ENCODE data around the gene TEAD3.
A peak's percentile ranks its signal among the peaks of the same experiment; 100 is the strongest.
"Not testable (repeated sequence)": the region's sequence is repeated elsewhere in the genome, so short reads cannot be mapped to it uniquely, and the experiment has no call there.

The TEAD3 gene

DNA sequence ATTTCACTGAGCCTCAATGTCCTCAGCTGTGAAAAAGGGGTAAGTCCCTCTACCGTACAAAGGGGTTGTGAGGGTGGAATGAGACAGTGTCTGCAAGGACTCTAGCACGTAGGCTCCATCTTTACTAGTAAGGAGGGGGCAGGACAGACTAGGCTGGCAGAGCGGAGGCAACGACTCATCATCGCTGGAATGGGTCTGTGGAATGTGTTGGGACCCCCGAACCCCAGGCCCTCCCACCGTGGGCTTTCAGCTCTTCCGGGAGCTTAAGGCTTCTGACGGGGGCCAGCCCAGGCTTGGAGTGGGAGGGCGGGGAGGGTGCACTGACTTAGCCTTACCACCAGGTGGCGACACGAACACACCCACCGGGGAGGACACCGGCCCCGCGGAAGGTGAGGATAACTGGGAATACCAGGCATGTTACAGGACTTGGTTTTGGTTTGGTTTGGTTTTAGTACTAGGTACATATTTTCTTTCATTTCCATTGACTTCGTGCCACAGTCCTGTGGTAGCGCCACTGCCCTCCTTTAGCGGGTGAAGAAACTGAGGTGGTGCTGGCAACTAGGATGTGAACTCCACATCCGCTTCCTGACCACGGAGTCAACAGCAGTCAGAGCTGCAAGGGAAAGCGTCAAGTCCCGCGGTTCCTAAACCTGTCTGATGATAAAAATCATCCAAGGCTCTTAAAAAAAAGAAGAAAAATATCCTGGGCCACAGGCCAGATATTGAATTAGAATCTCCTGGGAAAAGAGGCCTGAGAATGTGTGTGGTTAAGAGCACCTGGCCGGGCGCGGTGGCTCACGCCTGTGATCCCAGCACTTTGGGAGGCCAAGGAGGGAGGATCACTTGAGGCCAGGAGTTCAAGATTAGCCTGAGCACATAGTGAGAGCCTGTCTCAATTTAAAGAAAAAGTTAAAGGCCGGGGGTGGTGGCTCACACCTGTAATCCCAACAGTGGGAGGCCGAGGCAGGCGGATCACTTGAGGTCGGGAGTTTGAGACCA is 26.1 kb upstream of the TEAD3 start:
- H3K36me3 ChIP-seq (ENCODE audit: control insufficient read depth in 2 of 2, insufficient read depth in 2 of 2, low read length in 2 of 2): no peaks in the 10 kb centered on the region
- H3K27me3 ChIP-seq (ENCODE audit: control insufficient read depth in 1 of 2, insufficient read depth in 2 of 2, low read length in 2 of 2): no peaks in the 10 kb centered on the region
- no peak overlapping the region for H3K9ac ChIP-seq (ENCODE audit: low read length in 2 of 2)
- H3K27ac ChIP-seq (ENCODE audit: low read length): no peak overlapping the region
- peaks cover 6% of the 10 kb centered on the region for H3K4me1 ChIP-seq (ENCODE audit: control insufficient read depth, insufficient read depth, low read length)
- H3K9me3 ChIP-seq (ENCODE audit: control insufficient read depth in 2 of 2, low read length in 2 of 2): no peaks in the 10 kb centered on the region
- H3K4me3 ChIP-seq (ENCODE audit: low read length in 2 of 2): peak overlapping the region; percentile 7 to 58

DNA sequence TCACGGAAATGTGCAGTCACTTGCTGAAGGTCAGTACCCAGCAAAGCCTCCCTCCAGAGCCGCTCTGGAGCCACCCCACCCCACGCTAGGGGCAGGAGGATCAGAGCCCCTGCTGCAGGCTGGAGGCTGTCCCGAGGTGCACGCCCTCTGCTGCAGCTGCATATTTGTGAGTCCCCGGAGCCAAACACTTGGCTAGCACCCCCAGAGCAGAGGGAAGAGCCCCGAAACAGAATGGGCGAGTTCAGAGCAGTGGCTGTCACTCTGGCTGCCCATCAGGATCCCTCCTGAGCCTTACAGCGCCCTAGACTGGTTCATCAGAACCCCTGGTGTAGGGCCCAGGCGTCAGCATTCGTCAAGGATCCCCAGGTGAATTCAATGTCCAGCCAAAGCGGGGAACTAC is 25.3 kb upstream of the TEAD3 start:
- Histone ChIP-seq H3K4me1 (ENCODE audit: control insufficient read depth, insufficient read depth, low read length) (peaks cover 6% of the 10 kb centered on the region), H3K27me3 (ENCODE audit: control insufficient read depth in 1 of 2, insufficient read depth in 2 of 2, low read length in 2 of 2) (no peaks in the 10 kb centered on the region), H3K4me3 (ENCODE audit: low read length in 2 of 2) (no peak overlapping the region), H3K27ac (ENCODE audit: low read length) (no peak overlapping the region), H3K9ac (ENCODE audit: low read length in 2 of 2) (no peak overlapping the region), H3K9me3 (ENCODE audit: control insufficient read depth in 2 of 2, low read length in 2 of 2) (no peaks in the 10 kb centered on the region), H3K36me3 (ENCODE audit: control insufficient read depth in 2 of 2, insufficient read depth in 2 of 2, low read length in 2 of 2) (no peaks in the 10 kb centered on the region)

DNA sequence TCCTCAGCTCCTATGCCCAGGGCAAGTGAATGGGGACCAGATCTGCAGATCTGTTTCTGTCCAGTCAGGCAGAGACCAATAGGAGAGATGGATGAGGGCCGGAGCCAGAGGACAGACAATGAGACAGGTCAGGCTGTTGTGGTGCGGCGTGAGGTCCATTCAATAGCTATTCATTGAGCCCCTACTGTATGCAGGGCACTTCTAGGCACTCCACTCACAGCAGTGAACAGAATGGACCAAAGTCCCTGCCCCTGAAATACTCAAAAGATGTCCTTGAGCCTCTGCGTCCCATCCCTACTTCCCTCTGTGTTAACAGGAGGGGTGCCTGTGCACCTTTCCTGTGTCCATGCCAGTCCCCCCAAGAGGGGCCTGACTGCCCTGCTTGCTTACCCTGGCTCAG is 24.4 kb upstream of the TEAD3 start:
- H3K9ac ChIP-seq (ENCODE audit: low read length in 2 of 2): no peak overlapping the region
- H3K36me3 ChIP-seq (ENCODE audit: control insufficient read depth in 2 of 2, insufficient read depth in 2 of 2, low read length in 2 of 2): no peaks in the 10 kb centered on the region
- H3K4me1 ChIP-seq (ENCODE audit: control insufficient read depth, insufficient read depth, low read length): peaks cover 6% of the 10 kb centered on the region
- H3K4me3 ChIP-seq (ENCODE audit: low read length in 2 of 2): no peak overlapping the region
- H3K27ac ChIP-seq (ENCODE audit: low read length): no peak overlapping the region
- no peaks in the 10 kb centered on the region for H3K9me3 ChIP-seq (ENCODE audit: control insufficient read depth in 2 of 2, low read length in 2 of 2)
- H3K27me3 ChIP-seq (ENCODE audit: control insufficient read depth in 1 of 2, insufficient read depth in 2 of 2, low read length in 2 of 2): no peaks in the 10 kb centered on the region

DNA sequence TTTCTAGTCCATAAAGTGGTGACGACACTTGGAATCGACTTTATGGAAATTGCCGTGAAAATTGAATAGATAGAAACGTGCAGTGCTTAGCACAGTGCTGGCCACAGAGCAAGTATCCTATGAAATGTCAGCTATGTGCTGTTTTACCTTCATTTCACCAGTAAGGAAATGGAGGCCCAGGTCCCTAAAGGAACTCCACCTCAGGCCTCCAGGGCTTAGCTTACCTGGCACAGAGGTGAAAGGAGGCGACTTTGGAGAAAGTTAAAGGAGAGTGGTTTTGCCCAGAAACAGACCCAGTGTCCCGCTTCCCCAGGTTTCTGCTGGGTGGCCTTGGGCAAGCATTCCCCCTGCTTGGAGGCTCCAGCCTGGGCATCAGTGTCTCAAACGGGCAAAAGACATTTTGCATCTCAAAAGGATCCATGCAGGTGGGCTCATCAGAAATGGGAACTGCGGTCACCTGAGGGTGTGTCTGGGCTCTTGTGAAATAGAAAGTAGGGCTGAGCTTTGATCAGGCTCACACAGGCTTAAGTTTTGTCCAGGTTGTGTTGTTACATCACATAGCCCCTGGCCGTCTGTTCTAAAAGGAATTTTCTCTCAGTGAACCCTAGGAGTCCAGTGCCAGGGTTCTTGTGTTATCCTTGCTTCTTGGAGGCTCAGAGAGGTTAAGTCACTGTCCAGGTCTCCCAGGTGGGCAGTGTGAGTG is 22.6 kb upstream of the TEAD3 start:
- Histone ChIP-seq H3K36me3 (ENCODE audit: control insufficient read depth in 2 of 2, insufficient read depth in 2 of 2, low read length in 2 of 2) (no peaks in the 10 kb centered on the region), H3K27ac (ENCODE audit: low read length) (no peak overlapping the region), H3K9me3 (ENCODE audit: control insufficient read depth in 2 of 2, low read length in 2 of 2) (no peaks in the 10 kb centered on the region), H3K4me1 (ENCODE audit: control insufficient read depth, insufficient read depth, low read length) (peaks cover 6% of the 10 kb centered on the region), H3K4me3 (ENCODE audit: low read length in 2 of 2) (no peak overlapping the region), H3K9ac (ENCODE audit: low read length in 2 of 2) (no peak overlapping the region), H3K27me3 (ENCODE audit: control insufficient read depth in 1 of 2, insufficient read depth in 2 of 2, low read length in 2 of 2) (no peaks in the 10 kb centered on the region)

DNA sequence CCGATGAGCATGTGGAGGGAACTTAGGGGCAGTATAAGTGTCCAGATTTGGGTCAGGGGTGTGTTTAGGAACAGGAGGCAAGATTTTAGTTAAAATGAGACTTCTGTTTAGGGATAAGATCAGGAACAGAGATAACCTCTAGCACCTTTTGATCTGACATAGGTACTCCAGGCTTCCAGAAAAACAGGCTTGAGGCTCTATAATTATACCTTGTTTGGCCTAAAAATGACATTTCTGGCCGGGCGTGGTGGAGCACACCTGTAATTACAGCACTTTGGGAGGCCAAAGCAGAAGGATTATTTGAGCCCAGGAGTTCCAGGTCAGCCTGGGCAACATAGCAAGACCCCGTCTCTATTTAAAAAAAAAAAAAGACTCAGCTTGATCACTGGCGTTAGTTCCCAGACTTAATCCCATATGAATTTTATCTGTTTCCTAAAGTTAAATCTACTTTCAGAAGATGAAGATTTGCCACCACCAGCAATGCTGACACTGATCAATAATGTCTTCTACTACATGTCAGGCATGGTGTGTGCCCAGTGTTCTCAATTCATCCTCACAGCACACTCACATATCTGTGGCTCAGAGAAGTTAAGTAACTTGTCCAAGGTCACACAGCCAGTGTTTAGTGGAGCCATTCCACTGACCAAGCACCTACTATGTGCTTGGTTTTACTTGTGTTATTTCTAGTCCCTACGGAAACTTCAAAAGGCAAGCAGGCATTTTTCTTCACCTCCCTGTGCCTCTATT is 21.9 kb upstream of the TEAD3 start:
- Histone ChIP-seq H3K9me3 (ENCODE audit: control insufficient read depth in 2 of 2, low read length in 2 of 2) (no peaks in the 10 kb centered on the region), H3K27ac (ENCODE audit: low read length) (no peak overlapping the region), H3K27me3 (ENCODE audit: control insufficient read depth in 1 of 2, insufficient read depth in 2 of 2, low read length in 2 of 2) (no peaks in the 10 kb centered on the region), H3K9ac (ENCODE audit: low read length in 2 of 2) (no peak overlapping the region), H3K36me3 (ENCODE audit: control insufficient read depth in 2 of 2, insufficient read depth in 2 of 2, low read length in 2 of 2) (no peaks in the 10 kb centered on the region), H3K4me3 (ENCODE audit: low read length in 2 of 2) (no peak overlapping the region), H3K4me1 (ENCODE audit: control insufficient read depth, insufficient read depth, low read length) (peaks cover 6% of the 10 kb centered on the region)

GRCh38 chr6:35517978-35518377 is 21.1 kb upstream of the TEAD3 start:
- H3K27me3 ChIP-seq (ENCODE audit: control insufficient read depth in 1 of 2, insufficient read depth in 2 of 2, low read length in 2 of 2); H3K9ac ChIP-seq (ENCODE audit: low read length in 2 of 2); H3K4me3 ChIP-seq (ENCODE audit: low read length in 2 of 2); H3K9me3 ChIP-seq (ENCODE audit: control insufficient read depth in 2 of 2, low read length in 2 of 2); H3K4me1 ChIP-seq (ENCODE audit: control insufficient read depth, insufficient read depth, low read length); H3K36me3 ChIP-seq (ENCODE audit: control insufficient read depth in 2 of 2, insufficient read depth in 2 of 2, low read length in 2 of 2); H3K27ac ChIP-seq (ENCODE audit: low read length): not testable (repeated sequence)

DNA sequence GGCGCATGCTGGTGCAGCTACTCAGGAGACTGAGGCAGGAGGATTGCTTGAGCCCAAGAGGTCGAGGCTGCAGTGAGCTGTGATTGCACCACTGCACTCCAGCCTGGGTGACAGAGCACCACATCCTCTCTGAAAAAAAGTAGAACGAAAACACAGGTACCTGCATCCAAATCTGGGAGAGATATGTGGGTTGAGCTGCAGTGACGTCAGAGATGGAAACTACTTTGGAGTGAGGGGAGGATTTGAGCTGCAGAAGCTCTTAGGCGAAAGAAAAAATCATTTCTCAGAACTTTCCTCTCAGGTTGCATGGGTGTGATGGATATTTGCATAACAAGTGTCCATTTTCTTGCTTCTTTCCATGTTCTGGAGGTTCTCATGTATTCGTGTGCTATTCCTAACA is 19.8 kb upstream of the TEAD3 start:
- Histone ChIP-seq H3K9ac (ENCODE audit: low read length in 2 of 2) (no peak overlapping the region), H3K4me3 (ENCODE audit: low read length in 2 of 2) (no peak overlapping the region), H3K27me3 (ENCODE audit: control insufficient read depth in 1 of 2, insufficient read depth in 2 of 2, low read length in 2 of 2) (peaks cover 4 to 5% of the 10 kb centered on the region in 2 donors), H3K27ac (ENCODE audit: low read length) (no peak overlapping the region), H3K4me1 (ENCODE audit: control insufficient read depth, insufficient read depth, low read length) (peaks cover 3% of the 10 kb centered on the region), H3K9me3 (ENCODE audit: control insufficient read depth in 2 of 2, low read length in 2 of 2) (no peaks in the 10 kb centered on the region), H3K36me3 (ENCODE audit: control insufficient read depth in 2 of 2, insufficient read depth in 2 of 2, low read length in 2 of 2) (no peaks in the 10 kb centered on the region)

GRCh38 chr6:35515939-35516338 is 19.1 kb upstream of the TEAD3 start:
- not testable (repeated sequence) for H3K9ac ChIP-seq (ENCODE audit: low read length in 2 of 2); H3K4me1 ChIP-seq (ENCODE audit: control insufficient read depth, insufficient read depth, low read length); H3K4me3 ChIP-seq (ENCODE audit: low read length in 2 of 2); H3K27ac ChIP-seq (ENCODE audit: low read length); H3K9me3 ChIP-seq (ENCODE audit: control insufficient read depth in 2 of 2, low read length in 2 of 2); H3K36me3 ChIP-seq (ENCODE audit: control insufficient read depth in 2 of 2, insufficient read depth in 2 of 2, low read length in 2 of 2)
- peaks cover 12 to 13% of the 10 kb centered on the region in 2 donors for H3K27me3 ChIP-seq (ENCODE audit: control insufficient read depth in 1 of 2, insufficient read depth in 2 of 2, low read length in 2 of 2)

DNA sequence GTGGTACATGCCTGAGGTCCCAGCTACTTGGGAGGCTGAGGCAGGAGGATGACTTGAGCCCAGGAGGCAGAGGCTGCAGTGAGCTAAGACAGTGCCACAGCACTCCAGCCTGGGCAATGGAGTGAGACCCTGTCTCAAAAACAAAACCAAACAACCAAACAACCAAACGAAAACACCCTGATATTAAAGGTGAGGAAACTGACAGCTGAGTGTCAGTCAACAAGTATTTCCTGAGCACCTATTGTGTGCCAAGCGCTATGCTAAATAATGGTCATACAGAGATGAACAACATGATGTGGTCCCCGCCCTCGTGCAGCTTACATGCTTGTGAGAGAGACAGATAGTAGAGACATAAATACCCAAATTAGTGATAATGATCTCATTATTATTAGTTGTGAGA is 17.7 kb upstream of the TEAD3 start:
- Histone ChIP-seq H3K27me3 (ENCODE audit: control insufficient read depth in 1 of 2, insufficient read depth in 2 of 2, low read length in 2 of 2) (peaks cover 17 to 25% of the 10 kb centered on the region in 2 donors), H3K9ac (ENCODE audit: low read length in 2 of 2) (no peak overlapping the region), H3K27ac (ENCODE audit: low read length) (no peak overlapping the region), H3K4me1 (ENCODE audit: control insufficient read depth, insufficient read depth, low read length) (peaks cover 9% of the 10 kb centered on the region), H3K9me3 (ENCODE audit: control insufficient read depth in 2 of 2, low read length in 2 of 2) (no peaks in the 10 kb centered on the region), H3K4me3 (ENCODE audit: low read length in 2 of 2) (no peak overlapping the region), H3K36me3 (ENCODE audit: control insufficient read depth in 2 of 2, insufficient read depth in 2 of 2, low read length in 2 of 2) (no peaks in the 10 kb centered on the region)

GRCh38 chr6:35512740-35513139 is 15.9 kb upstream of the TEAD3 start, which contains the start of gene TULP1:
Gene TULP1 (minus strand): TSS chr6:35512896. CDS start chr6:35512858, 38 bp downstream.
- Histone ChIP-seq H3K27ac (ENCODE audit: low read length) (no peak within 1 kb of the TSS), H3K4me3 (ENCODE audit: low read length in 2 of 2) (peak within 1 kb of the TSS in 1 of 2 donors; percentile 35), H3K9ac (ENCODE audit: low read length in 2 of 2) (no peak within 1 kb of the TSS), H3K4me1 (ENCODE audit: control insufficient read depth, insufficient read depth, low read length) (peaks cover 11% of the 10 kb centered on the region), H3K9me3 (ENCODE audit: control insufficient read depth in 2 of 2, low read length in 2 of 2) (no peaks in the 10 kb centered on the region), H3K27me3 (ENCODE audit: control insufficient read depth in 1 of 2, insufficient read depth in 2 of 2, low read length in 2 of 2) (peaks cover 32 to 42% of the 10 kb centered on the region in 2 donors), H3K36me3 (ENCODE audit: control insufficient read depth in 2 of 2, insufficient read depth in 2 of 2, low read length in 2 of 2) (no peaks in the 10 kb centered on the region)

Data from stomach smooth muscle (tissue), 2 donors.